ENCODE results near the gene CALML5. TPM values are rescaled to one million over a fixed set of nuclear protein-coding genes. Genes with fewer than 3 reads are reported as not detected.

The CALML5 gene
- total RNA-seq, 1 experiment from 2014 or later: not detected

DNA sequence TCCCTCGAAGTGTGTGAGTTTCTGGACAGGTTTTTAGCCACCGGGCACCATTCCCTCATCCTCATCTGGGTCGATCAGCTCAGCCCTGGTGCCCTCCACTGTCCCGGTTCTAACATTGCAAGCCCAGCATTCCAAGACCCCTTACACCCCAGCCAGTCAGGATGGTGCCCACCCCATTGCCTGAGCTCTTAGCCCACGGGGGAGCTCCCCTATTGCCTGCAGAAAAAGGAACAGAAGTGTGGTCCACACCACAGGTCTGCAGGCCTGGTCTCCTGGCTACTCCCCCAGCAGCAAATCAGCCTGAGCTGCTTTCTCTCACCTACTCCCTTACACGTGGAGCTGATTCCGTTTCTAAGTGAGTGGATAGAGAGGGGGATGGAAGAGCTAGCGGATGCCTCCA lies 4.8 kb downstream of the CALML5 start:
- Histone ChIP-seq H3K36me3 (ENCODE audit: control insufficient read depth, insufficient read depth, low read length) (no peaks in the 10 kb centered on the region), H3K4me3 (ENCODE audit: low read depth in 2 of 2, low read length in 2 of 2) (no peak overlapping the region), H3K27me3 (ENCODE audit: control insufficient read depth, insufficient read depth, low read length) (no peaks in the 10 kb centered on the region), H3K27ac (ENCODE audit: low read length) (no peak overlapping the region), H3K4me1 (ENCODE audit: control insufficient read depth, insufficient read depth, low read length) (no peaks in the 10 kb centered on the region), H3K9me3 (ENCODE audit: control insufficient read depth, insufficient read depth, low read depth, low read length) (no peaks in the 10 kb centered on the region)
- in situ Hi-C loops (cut with HindIII; ENCODE audit: low pct_unique_long_range_greater_than_20kb, low sequenced_read_pairs): no loop called here
- ATAC-seq (no peak), DNase-seq (ENCODE audit: low read depth, low spot score) (no peak)
- no TSS peak for BruUV-seq (replicated peaks)
- intact Hi-C loops (cut with micrococcal nuclease; ENCODE audit: unreplicated experiment): no loop called here
- ChIA-PET POLR2A (no interaction called here), CTCF (no interaction called here)
- TF ChIP-seq POLR2AphosphoS5 (IDR thresholded peaks at IDR 0.05; ENCODE audit: low read depth, low read length): no peak
- TF ChIP-seq, protein P1, sequence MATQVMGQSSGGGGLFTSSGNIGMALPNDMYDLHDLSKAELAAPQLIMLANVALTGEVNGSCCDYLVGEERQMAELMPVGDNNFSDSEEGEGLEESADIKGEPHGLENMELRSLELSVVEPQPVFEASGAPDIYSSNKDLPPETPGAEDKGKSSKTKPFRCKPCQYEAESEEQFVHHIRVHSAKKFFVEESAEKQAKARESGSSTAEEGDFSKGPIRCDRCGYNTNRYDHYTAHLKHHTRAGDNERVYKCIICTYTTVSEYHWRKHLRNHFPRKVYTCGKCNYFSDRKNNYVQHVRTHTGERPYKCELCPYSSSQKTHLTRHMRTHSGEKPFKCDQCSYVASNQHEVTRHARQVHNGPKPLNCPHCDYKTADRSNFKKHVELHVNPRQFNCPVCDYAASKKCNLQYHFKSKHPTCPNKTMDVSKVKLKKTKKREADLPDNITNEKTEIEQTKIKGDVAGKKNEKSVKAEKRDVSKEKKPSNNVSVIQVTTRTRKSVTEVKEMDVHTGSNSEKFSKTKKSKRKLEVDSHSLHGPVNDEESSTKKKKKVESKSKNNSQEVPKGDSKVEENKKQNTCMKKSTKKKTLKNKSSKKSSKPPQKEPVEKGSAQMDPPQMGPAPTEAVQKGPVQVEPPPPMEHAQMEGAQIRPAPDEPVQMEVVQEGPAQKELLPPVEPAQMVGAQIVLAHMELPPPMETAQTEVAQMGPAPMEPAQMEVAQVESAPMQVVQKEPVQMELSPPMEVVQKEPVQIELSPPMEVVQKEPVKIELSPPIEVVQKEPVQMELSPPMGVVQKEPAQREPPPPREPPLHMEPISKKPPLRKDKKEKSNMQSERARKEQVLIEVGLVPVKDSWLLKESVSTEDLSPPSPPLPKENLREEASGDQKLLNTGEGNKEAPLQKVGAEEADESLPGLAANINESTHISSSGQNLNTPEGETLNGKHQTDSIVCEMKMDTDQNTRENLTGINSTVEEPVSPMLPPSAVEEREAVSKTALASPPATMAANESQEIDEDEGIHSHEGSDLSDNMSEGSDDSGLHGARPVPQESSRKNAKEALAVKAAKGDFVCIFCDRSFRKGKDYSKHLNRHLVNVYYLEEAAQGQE (IDR thresholded peaks at IDR 0.05; ENCODE audit: insufficient read depth in 1 of 2, low read depth in 2 of 2, low read length in 1 of 2): no peak
- no peak for TF ChIP-seq SIN3A (IDR thresholded peaks at IDR 0.05; ENCODE audit: borderline replicate concordance, insufficient read depth, low read depth, low read length)
- TF ChIP-seq, protein P2, sequence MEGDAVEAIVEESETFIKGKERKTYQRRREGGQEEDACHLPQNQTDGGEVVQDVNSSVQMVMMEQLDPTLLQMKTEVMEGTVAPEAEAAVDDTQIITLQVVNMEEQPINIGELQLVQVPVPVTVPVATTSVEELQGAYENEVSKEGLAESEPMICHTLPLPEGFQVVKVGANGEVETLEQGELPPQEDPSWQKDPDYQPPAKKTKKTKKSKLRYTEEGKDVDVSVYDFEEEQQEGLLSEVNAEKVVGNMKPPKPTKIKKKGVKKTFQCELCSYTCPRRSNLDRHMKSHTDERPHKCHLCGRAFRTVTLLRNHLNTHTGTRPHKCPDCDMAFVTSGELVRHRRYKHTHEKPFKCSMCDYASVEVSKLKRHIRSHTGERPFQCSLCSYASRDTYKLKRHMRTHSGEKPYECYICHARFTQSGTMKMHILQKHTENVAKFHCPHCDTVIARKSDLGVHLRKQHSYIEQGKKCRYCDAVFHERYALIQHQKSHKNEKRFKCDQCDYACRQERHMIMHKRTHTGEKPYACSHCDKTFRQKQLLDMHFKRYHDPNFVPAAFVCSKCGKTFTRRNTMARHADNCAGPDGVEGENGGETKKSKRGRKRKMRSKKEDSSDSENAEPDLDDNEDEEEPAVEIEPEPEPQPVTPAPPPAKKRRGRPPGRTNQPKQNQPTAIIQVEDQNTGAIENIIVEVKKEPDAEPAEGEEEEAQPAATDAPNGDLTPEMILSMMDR (IDR thresholded peaks at IDR 0.05): no peak
- TF ChIP-seq TCF7L2 (IDR thresholded peaks at IDR 0.05; ENCODE audit: low read depth, low read length): no peak

DNA sequence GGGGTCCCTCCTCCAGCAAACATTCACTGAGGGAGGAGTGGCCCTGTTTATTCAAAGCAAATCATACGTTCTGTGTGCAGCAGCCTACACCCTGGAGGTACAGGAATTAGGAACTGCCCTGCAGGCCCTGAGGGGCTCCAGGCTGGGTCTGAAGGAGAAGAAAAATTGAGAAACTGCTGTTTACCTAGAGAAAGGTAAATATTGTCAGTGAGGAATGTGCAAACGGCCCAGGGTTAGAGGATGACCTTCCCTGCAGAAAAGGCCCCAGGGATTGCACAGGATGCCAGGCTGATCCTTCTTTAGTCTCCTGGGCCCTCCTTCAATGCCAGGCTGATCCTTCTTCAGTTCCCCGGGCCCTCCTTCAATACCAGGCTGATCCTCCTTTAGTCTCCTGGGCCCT lies 5.7 kb downstream of the CALML5 start:
- ChIA-PET CTCF (no interaction called here), POLR2A (no interaction called here)
- DNase-seq (ENCODE audit: low read depth, low spot score): no peak
- H3K27ac ChIP-seq (ENCODE audit: low read length): no peak overlapping the region
- H3K36me3 ChIP-seq (ENCODE audit: control insufficient read depth, insufficient read depth, low read length): no peaks in the 10 kb centered on the region
- in situ Hi-C loops (cut with HindIII; ENCODE audit: low pct_unique_long_range_greater_than_20kb, low sequenced_read_pairs) (no loop called here), intact Hi-C loops (cut with micrococcal nuclease; ENCODE audit: unreplicated experiment) (no loop called here)
- no peaks in the 10 kb centered on the region for H3K4me1 ChIP-seq (ENCODE audit: control insufficient read depth, insufficient read depth, low read length)
- H3K9me3 ChIP-seq (ENCODE audit: control insufficient read depth, insufficient read depth, low read depth, low read length): no peaks in the 10 kb centered on the region
- no TSS peak for BruUV-seq (replicated peaks)
- H3K27me3 ChIP-seq (ENCODE audit: control insufficient read depth, insufficient read depth, low read length): no peaks in the 10 kb centered on the region
- no peak for ATAC-seq
- TF ChIP-seq SIN3A (IDR thresholded peaks at IDR 0.05; ENCODE audit: borderline replicate concordance, insufficient read depth, low read depth, low read length) (no peak), POLR2AphosphoS5 (IDR thresholded peaks at IDR 0.05; ENCODE audit: low read depth, low read length) (no peak), TCF7L2 (IDR thresholded peaks at IDR 0.05; ENCODE audit: low read depth, low read length) (no peak)
- TF ChIP-seq, protein P1 (IDR thresholded peaks at IDR 0.05; ENCODE audit: insufficient read depth in 1 of 2, low read depth in 2 of 2, low read length in 1 of 2): no peak
- TF ChIP-seq, protein P2 (IDR thresholded peaks at IDR 0.05): no peak
- H3K4me3 ChIP-seq (ENCODE audit: low read depth in 2 of 2, low read length in 2 of 2): no peak overlapping the region
